HepG2 (cell line): ENCODE results near the gene KRT3. TPM values are rescaled to one million over a fixed set of nuclear protein-coding genes. Genes with fewer than 3 reads are reported as not detected.

Experiments
- ARNT2 ChIP-seq: sonication (generic); formaldehyde crosslinking; IDR thresholded peaks from 2 replicates; pipeline ENCODE4 v1.8.0; 2022; ENCODE audit warnings: mild to moderate bottlenecking, low read depth, missing genetic modification reagents, moderate library complexity
- JUND ChIP-seq: sonication (generic); formaldehyde crosslinking; IDR thresholded peaks from 2 replicates; pipeline ENCODE4 v1.8.0; 2022; ENCODE audit warnings: mild to moderate bottlenecking, missing genetic modification reagents
- NKX3-1 ChIP-seq: sonication (generic); formaldehyde crosslinking; IDR thresholded peaks from 2 replicates; pipeline ENCODE4 v1.5.0; 2020; ENCODE audit warnings: missing genetic modification reagents
- ZNF562 ChIP-seq: sonication (generic); formaldehyde crosslinking; IDR thresholded peaks from 2 replicates; pipeline ENCODE4 v1.8.0; 2022; ENCODE audit warnings: missing genetic modification reagents, borderline replicate concordance
- ZNF747 ChIP-seq: sonication (generic); formaldehyde crosslinking; IDR thresholded peaks from 2 replicates; pipeline ENCODE4 v1.8.1; 2023; ENCODE audit warnings: missing genetic modification reagents, mild to moderate bottlenecking, borderline replicate concordance
- polyA plus RNA-seq, 8 experiments: library from polyadenylated mRNA; depleted of rRNA in 3 of 8; stranded (reverse) in 7 of 8; unstranded in 1 of 8; fragments of >200 nt; fragmentation: Illumina TruSeq in 4 of 8; extraction: Trizol in 4 of 8; gene quantifications; 2 replicates each; pipeline versions ENCODE4 v1.2.1 to v1.2.3, GENCODE V29; 2011 to 2016; ENCODE audit warnings: low read depth in 4 of 8, missing spikeins in 1 of 8, mixed read lengths in 1 of 8; ENCODE audit not compliant: insufficient read depth in 1 of 8
- total RNA-seq, 5 experiments: library from RNA; depleted of rRNA; stranded (reverse); fragments of >200 nt; fragmentation: Illumina TruSeq; extraction: Trizol; gene quantifications; 2 replicates each; pipeline ENCODE4 v1.2.3, GENCODE V29; 2016; ENCODE audit warnings: low read depth in 1 of 5
- TF ChIP-seq, protein P1 (sequence below), 2 experiments: sonication (generic) in 1 of 2; formaldehyde crosslinking in 1 of 2; IDR thresholded peaks; 2 replicates each; pipeline versions ENCODE4 v1.6.1 to v1.9.0; 2014 to 2022; ENCODE audit warnings: antibody characterized with exemption in 1 of 2, borderline replicate concordance in 1 of 2, inconsistent platforms in 1 of 2, low read depth in 1 of 2, missing genetic modification reagents in 1 of 2

Gene KRT3
- total and polyA plus RNA-seq, 2 of the 13 experiments (the other 11 are each of a cell fraction or from before 2014, with no cell fraction given) = not detected

DNA sequence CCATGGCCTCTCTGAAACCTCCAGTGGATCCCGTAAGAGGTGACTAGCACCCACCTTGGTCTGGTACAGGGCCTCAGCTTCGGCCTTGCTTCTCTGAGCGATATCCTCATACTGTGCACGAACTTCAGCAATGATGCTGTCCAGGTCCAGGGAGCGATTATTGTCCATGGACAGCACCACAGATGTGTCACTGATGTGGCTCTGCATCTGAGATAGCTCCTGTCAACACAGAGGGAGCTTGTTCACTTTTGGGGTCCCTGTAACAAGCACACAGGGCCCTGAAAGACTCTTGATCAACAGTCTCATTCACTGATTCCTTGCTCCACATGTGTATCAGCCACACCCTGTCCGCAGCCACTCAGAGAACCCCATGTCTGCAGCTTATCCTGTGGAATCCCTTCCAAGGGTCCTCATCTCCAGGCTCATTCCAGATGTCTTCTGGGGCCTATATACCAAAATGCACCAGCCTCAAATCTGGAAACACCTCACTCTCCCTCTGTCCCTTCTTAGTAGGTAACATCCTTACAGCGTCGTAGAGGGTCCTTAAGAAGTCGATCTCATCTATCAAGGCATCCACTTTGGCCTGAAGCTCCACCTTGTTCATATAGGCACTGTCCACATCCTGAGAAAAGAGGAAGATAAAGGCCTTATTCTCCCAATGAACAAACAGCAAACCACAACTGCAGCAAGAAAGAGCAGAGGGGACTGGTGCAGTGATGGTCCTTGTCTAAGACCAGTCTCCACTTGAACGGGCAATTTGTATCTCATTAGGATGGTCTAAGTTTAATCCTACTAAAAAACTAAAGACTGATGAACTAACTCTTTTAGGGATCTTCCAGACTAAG lies 3.5 kb downstream of the KRT3 start (continued):
- TF ChIP-seq, protein P1, sequence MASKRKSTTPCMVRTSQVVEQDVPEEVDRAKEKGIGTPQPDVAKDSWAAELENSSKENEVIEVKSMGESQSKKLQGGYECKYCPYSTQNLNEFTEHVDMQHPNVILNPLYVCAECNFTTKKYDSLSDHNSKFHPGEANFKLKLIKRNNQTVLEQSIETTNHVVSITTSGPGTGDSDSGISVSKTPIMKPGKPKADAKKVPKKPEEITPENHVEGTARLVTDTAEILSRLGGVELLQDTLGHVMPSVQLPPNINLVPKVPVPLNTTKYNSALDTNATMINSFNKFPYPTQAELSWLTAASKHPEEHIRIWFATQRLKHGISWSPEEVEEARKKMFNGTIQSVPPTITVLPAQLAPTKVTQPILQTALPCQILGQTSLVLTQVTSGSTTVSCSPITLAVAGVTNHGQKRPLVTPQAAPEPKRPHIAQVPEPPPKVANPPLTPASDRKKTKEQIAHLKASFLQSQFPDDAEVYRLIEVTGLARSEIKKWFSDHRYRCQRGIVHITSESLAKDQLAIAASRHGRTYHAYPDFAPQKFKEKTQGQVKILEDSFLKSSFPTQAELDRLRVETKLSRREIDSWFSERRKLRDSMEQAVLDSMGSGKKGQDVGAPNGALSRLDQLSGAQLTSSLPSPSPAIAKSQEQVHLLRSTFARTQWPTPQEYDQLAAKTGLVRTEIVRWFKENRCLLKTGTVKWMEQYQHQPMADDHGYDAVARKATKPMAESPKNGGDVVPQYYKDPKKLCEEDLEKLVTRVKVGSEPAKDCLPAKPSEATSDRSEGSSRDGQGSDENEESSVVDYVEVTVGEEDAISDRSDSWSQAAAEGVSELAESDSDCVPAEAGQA (IDR thresholded peaks at IDR 0.05; ENCODE audit: low read depth) = no peak
- TF ChIP-seq, protein P1 (CRISPR knock-in tag; IDR thresholded peaks at IDR 0.05; ENCODE audit: borderline replicate concordance) = no peak
- TF ChIP-seq JUND (CRISPR knock-in tag) = no peak
- no peak for TF ChIP-seq NKX3-1 (CRISPR knock-in tag)
- no peak for TF ChIP-seq ZNF747 (CRISPR knock-in tag)
- TF ChIP-seq ARNT2 = no peak
- TF ChIP-seq ZNF562 = no peak
